Neuron (in vitro differentiated cells): ENCODE measurements around the gene ITGB1BP1.

Source experiments
- H2AFZ ChIP-seq: one replicate; pipeline ENCODE4 v1.6.1; 2013; ENCODE audit warnings: low read depth, mild to moderate bottlenecking, inconsistent platforms, low read length, moderate library complexity
- H3K27me3 ChIP-seq: one replicate; pipeline ENCODE4 v1.6.1; 2013; ENCODE audit warnings: low read length; ENCODE audit not compliant: insufficient read depth
- H3K36me3 ChIP-seq: one replicate; pipeline ENCODE4 v1.6.1; 2013; ENCODE audit warnings: low read length; ENCODE audit not compliant: insufficient read depth
- H3K4me1 ChIP-seq: one replicate; pipeline ENCODE4 v1.6.1; 2013; ENCODE audit warnings: low read length; ENCODE audit not compliant: insufficient read depth
- H3K4me3 ChIP-seq: 2 replicates; pipeline ENCODE4 v1.5.1; 2013; ENCODE audit warnings: mild to moderate bottlenecking, low read length, moderate library complexity
- H3K9me3 ChIP-seq: one replicate; pipeline ENCODE4 v1.6.1; 2013; ENCODE audit warnings: low read length

Gene ITGB1BP1

GRCh38 chr2:9373476-9373875 is 49.9 kb downstream of the ITGB1BP1 start:
- Histone ChIP-seq H3K4me1 (no peaks in the 10 kb centered on the region), H2AFZ (no peak overlapping the region), H3K36me3 (peaks cover 82% of the 10 kb centered on the region), H3K27me3 (no peaks in the 10 kb centered on the region), H3K9me3 (no peaks in the 10 kb centered on the region), H3K4me3 (no peak overlapping the region)

GRCh38 chr2:9373047-9373446 is 50.3 kb downstream of the ITGB1BP1 start:
- Histone ChIP-seq H2AFZ (no peak overlapping the region), H3K4me3 (no peak overlapping the region), H3K4me1 (no peaks in the 10 kb centered on the region), H3K27me3 (no peaks in the 10 kb centered on the region), H3K9me3 (no peaks in the 10 kb centered on the region), H3K36me3 (peaks cover 82% of the 10 kb centered on the region)

- no peaks in the 10 kb centered on the region for H3K9me3 ChIP-seq
- no peak overlapping the region for H2AFZ ChIP-seq
- H3K27me3 ChIP-seq = no peaks in the 10 kb centered on the region
- H3K4me1 ChIP-seq = no peaks in the 10 kb centered on the region
- H3K4me3 ChIP-seq = no peak overlapping the region
- H3K36me3 ChIP-seq = peaks cover 79% of the 10 kb centered on the region
Measured at GRCh38 chr2:9370746-9371145, 52.6 kb downstream of the ITGB1BP1 start.

GRCh38 chr2:9366026-9366425 is 57.3 kb downstream of the ITGB1BP1 start:
- Histone ChIP-seq H3K27me3 (no peaks in the 10 kb centered on the region), H3K4me3 (no peak overlapping the region), H3K4me1 (no peaks in the 10 kb centered on the region), H3K9me3 (no peaks in the 10 kb centered on the region), H3K36me3 (peaks cover 92% of the 10 kb centered on the region), H2AFZ (no peak overlapping the region)

- Histone ChIP-seq H3K4me1 (no peaks in the 10 kb centered on the region), H2AFZ (no peak overlapping the region), H3K4me3 (no peak overlapping the region), H3K36me3 (peaks cover 90% of the 10 kb centered on the region), H3K27me3 (no peaks in the 10 kb centered on the region), H3K9me3 (no peaks in the 10 kb centered on the region)
Measured at GRCh38 chr2:9365498-9366019, 57.8 kb downstream of the ITGB1BP1 start.

- Histone ChIP-seq H3K36me3 (peaks cover 90% of the 10 kb centered on the region), H3K9me3 (no peaks in the 10 kb centered on the region), H3K27me3 (no peaks in the 10 kb centered on the region), H2AFZ (no peak overlapping the region), H3K4me3 (no peak overlapping the region), H3K4me1 (no peaks in the 10 kb centered on the region)
Measured at GRCh38 chr2:9364791-9365497, 58.4 kb downstream of the ITGB1BP1 start.

- no peaks in the 10 kb centered on the region for H3K9me3 ChIP-seq
- no peak overlapping the region for H3K4me3 ChIP-seq
- no peak overlapping the region for H2AFZ ChIP-seq
- H3K27me3 ChIP-seq = no peaks in the 10 kb centered on the region
- H3K36me3 ChIP-seq = peaks cover 91% of the 10 kb centered on the region
- H3K4me1 ChIP-seq = no peaks in the 10 kb centered on the region
Measured at GRCh38 chr2:9364373-9364772, 59.0 kb downstream of the ITGB1BP1 start.

- no peak overlapping the region for H2AFZ ChIP-seq
- H3K36me3 ChIP-seq = peaks cover 85% of the 10 kb centered on the region
- no peaks in the 10 kb centered on the region for H3K9me3 ChIP-seq
- H3K4me1 ChIP-seq = peaks cover 17% of the 10 kb centered on the region
- H3K27me3 ChIP-seq = no peaks in the 10 kb centered on the region
- H3K4me3 ChIP-seq = no peak overlapping the region
Measured at GRCh38 chr2:9360701-9361100, 62.6 kb downstream of the ITGB1BP1 start.

- no peaks in the 10 kb centered on the region for H3K9me3 ChIP-seq
- peaks cover 79% of the 10 kb centered on the region for H3K36me3 ChIP-seq
- no peaks in the 10 kb centered on the region for H3K27me3 ChIP-seq
- peaks cover 23% of the 10 kb centered on the region for H3K4me1 ChIP-seq
- no peak overlapping the region for H2AFZ ChIP-seq
- no peak overlapping the region for H3K4me3 ChIP-seq
Measured at GRCh38 chr2:9360110-9360509, 63.2 kb downstream of the ITGB1BP1 start.

- no peaks in the 10 kb centered on the region for H3K27me3 ChIP-seq
- peaks cover 29% of the 10 kb centered on the region for H3K4me1 ChIP-seq
- H3K9me3 ChIP-seq = no peaks in the 10 kb centered on the region
- H2AFZ ChIP-seq = no peak overlapping the region
- H3K36me3 ChIP-seq = peaks cover 75% of the 10 kb centered on the region
- H3K4me3 ChIP-seq = no peak overlapping the region
Measured at GRCh38 chr2:9359463-9359862, 63.9 kb downstream of the ITGB1BP1 start.

- Histone ChIP-seq H3K9me3 (no peaks in the 10 kb centered on the region), H2AFZ (no peak overlapping the region), H3K4me3 (no peak overlapping the region), H3K36me3 (peaks cover 75% of the 10 kb centered on the region), H3K4me1 (peaks cover 32% of the 10 kb centered on the region), H3K27me3 (no peaks in the 10 kb centered on the region)
Measured at GRCh38 chr2:9358846-9359245, 64.5 kb downstream of the ITGB1BP1 start.

GRCh38 chr2:9356261-9356660 is 67.1 kb downstream of the ITGB1BP1 start:
- Histone ChIP-seq H3K9me3 (no peaks in the 10 kb centered on the region), H2AFZ (no peak overlapping the region), H3K4me3 (no peak overlapping the region), H3K27me3 (no peaks in the 10 kb centered on the region), H3K4me1 (peaks cover 32% of the 10 kb centered on the region), H3K36me3 (peaks cover 72% of the 10 kb centered on the region)

GRCh38 chr2:9355716-9356115 is 67.6 kb downstream of the ITGB1BP1 start:
- Histone ChIP-seq H2AFZ (no peak overlapping the region), H3K36me3 (peaks cover 72% of the 10 kb centered on the region), H3K4me3 (no peak overlapping the region), H3K4me1 (peaks cover 32% of the 10 kb centered on the region), H3K9me3 (no peaks in the 10 kb centered on the region), H3K27me3 (no peaks in the 10 kb centered on the region)

GRCh38 chr2:9355270-9355669 is 68.1 kb downstream of the ITGB1BP1 start:
- Histone ChIP-seq H2AFZ (no peak overlapping the region), H3K27me3 (no peaks in the 10 kb centered on the region), H3K4me1 (peaks cover 32% of the 10 kb centered on the region), H3K9me3 (no peaks in the 10 kb centered on the region), H3K36me3 (peaks cover 74% of the 10 kb centered on the region), H3K4me3 (no peak overlapping the region)
